GM12874 (cell line): ENCODE results near the gene WTAP.

Experiments
- TF ChIP-seq, protein P1 (sequence below): IDR thresholded peaks from 2 replicates; pipeline ENCODE4 v1.5.1; 2011; ENCODE audit warnings: low read depth, mild to moderate bottlenecking, control low read depth, low read length, moderate library complexity; ENCODE audit not compliant: insufficient read depth

WTAP gene

GRCh38 chr6:159800141-159800865 is 73.0 kb downstream of the WTAP start, which contains the start of gene PNLDC1:
Gene PNLDC1, plus strand, starts transcription at chr6:159800276. Its CDS starts 32 bp downstream, at chr6:159800308.
- TF ChIP-seq, protein P1, sequence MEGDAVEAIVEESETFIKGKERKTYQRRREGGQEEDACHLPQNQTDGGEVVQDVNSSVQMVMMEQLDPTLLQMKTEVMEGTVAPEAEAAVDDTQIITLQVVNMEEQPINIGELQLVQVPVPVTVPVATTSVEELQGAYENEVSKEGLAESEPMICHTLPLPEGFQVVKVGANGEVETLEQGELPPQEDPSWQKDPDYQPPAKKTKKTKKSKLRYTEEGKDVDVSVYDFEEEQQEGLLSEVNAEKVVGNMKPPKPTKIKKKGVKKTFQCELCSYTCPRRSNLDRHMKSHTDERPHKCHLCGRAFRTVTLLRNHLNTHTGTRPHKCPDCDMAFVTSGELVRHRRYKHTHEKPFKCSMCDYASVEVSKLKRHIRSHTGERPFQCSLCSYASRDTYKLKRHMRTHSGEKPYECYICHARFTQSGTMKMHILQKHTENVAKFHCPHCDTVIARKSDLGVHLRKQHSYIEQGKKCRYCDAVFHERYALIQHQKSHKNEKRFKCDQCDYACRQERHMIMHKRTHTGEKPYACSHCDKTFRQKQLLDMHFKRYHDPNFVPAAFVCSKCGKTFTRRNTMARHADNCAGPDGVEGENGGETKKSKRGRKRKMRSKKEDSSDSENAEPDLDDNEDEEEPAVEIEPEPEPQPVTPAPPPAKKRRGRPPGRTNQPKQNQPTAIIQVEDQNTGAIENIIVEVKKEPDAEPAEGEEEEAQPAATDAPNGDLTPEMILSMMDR, result no peak

- TF ChIP-seq, protein P1, result no peak
These were observed 74.6 kb downstream of the WTAP start for GRCh38 chr6:159801935-159802334.

DNA sequence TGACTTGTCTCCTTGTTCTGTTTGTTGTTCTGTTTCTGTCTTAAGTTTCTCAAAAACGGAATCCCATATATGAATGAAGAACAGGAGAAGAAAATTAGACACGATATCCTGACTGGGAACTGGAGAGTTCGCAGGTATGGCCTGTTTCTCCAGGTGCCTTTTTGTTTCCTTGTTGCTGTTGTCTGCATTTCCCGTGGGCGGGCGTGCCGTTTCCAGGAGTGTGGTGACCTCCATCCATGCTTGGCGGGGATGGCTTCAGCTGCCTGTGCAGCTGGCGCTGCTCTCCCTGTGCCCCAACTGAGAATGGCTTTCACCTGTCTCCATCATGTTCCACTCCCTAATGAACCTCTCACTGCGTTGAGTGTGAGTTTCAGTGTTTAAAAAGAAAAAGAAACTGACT is 77.2 kb downstream of the WTAP start:
- TF ChIP-seq, protein P1, result no peak

- TF ChIP-seq, protein P1, result no peak
These were observed 78.2 kb downstream of the WTAP start for GRCh38 chr6:159805440-159806020.
